GM12878 (cell line): ENCODE data around the gene CCDC71. TPM values are rescaled to one million over a fixed set of nuclear protein-coding genes. Genes with fewer than 3 reads are reported as not detected.

Experiments used
- ATAC-seq: fragments of 200-7000 bp; cut with Tn5 transposase; 3 replicates; pipeline ENCODE4 v1.9.1; 2020; ENCODE audit warnings: mild to moderate bottlenecking, moderate library complexity
- BruUV-seq: library from RNA; stranded (reverse); fragments of 400-500 nt; replicated peaks from 2 replicates; lab custom pipeline; 2021; lab: Mats Ljungman, UMichigan
- CTCF ChIA-PET: fragments of 300-600 bp; sonication (Branson Sonifier 250); formaldehyde crosslinking; extraction: SDS; loops from one replicate; lab custom pipeline; 2021; ENCODE audit warnings: inconsistent platforms; lab: Yijun Ruan, JAX
- POLR2A ChIA-PET: fragments of 350-600 bp; formaldehyde crosslinking; extraction: SDS; loops from one replicate; lab custom pipeline; 2021; ENCODE audit warnings: inconsistent platforms; lab: Charles Lee
- RAD21 ChIA-PET: fragments of 300-600 bp; sonication (Branson Sonifier 250); formaldehyde crosslinking; loops from one replicate; lab custom pipeline; 2023; ENCODE audit warnings: antibody characterized with exemption; ENCODE audit not compliant: unreplicated experiment; lab: Charles Lee
- SMC1A ChIA-PET: fragments of 300-600 bp; sonication (Branson Sonifier 250); formaldehyde crosslinking; loops from one replicate; lab custom pipeline; 2023; ENCODE audit not compliant: unreplicated experiment, uncharacterized antibody; lab: Charles Lee
- DNase-seq: peaks from one replicate; pipeline ENCODE4 v3.0.0-alpha.2; 2011; ENCODE audit warnings: low read depth, low spot score
- FAIRE-seq: peaks from 3 replicates; lab custom pipeline; 2011; peaks lifted over from hg19 to GRCh38; lab: Jason Lieb, UNC
- H2AFZ ChIP-seq: 2 replicates; pipeline ENCODE4 v1.6.0; 2011; ENCODE audit warnings: low read depth, low read length, control low read depth; ENCODE audit not compliant: control insufficient read depth
- H3K27ac ChIP-seq: 2 replicates; pipeline ENCODE4 v1.5.1; 2011; ENCODE audit warnings: control low read depth; ENCODE audit not compliant: control insufficient read depth, insufficient read depth
- H3K27me3 ChIP-seq, 2 experiments: replicated peaks in 1 of 2; 2 replicates each; pipeline versions ENCODE4 v1.6.0 to v1.6.1; 2011; ENCODE audit warnings: low read length in 1 of 2; ENCODE audit not compliant: control insufficient read depth in 2 of 2, insufficient read depth in 2 of 2
- H3K36me3 ChIP-seq, 2 experiments: 2 replicates each; pipeline ENCODE4 v1.5.1; 2011; ENCODE audit warnings: low read length in 1 of 2; ENCODE audit not compliant: control insufficient read depth in 2 of 2, insufficient read depth in 2 of 2
- H3K4me1 ChIP-seq: 2 replicates; pipeline ENCODE4 v1.6.1; 2011; ENCODE audit warnings: mild to moderate bottlenecking, low read length, moderate library complexity, mixed read lengths; ENCODE audit not compliant: control insufficient read depth, insufficient read depth
- H3K4me2 ChIP-seq: 2 replicates; pipeline ENCODE4 v1.6.0; 2011; ENCODE audit warnings: control low read depth; ENCODE audit not compliant: control insufficient read depth, insufficient read depth
- H3K4me3 ChIP-seq: fragments of 200-600 bp; sonication (generic); 2 replicates; pipeline ENCODE4 v1.5.1; 2016
- H3K79me2 ChIP-seq: 2 replicates; pipeline ENCODE4 v1.6.0; 2011; ENCODE audit warnings: low read length; ENCODE audit not compliant: control insufficient read depth, insufficient read depth
- H3K9ac ChIP-seq: 2 replicates; pipeline ENCODE4 v1.8.0; 2011; ENCODE audit warnings: low read length, control low read depth, mixed read lengths; ENCODE audit not compliant: control insufficient read depth, insufficient read depth
- H3K9me3 ChIP-seq: replicated peaks from 3 replicates; pipeline ENCODE4 v1.5.1; 2011; ENCODE audit warnings: mild to moderate bottlenecking, low read length; ENCODE audit not compliant: control insufficient read depth, insufficient read depth
- H4K20me1 ChIP-seq: 2 replicates; pipeline ENCODE4 v1.6.0; 2011; ENCODE audit not compliant: control insufficient read depth, insufficient read depth
- ESRRA ChIP-seq: IDR thresholded peaks from 2 replicates; pipeline ENCODE4 v1.6.1; 2012; ENCODE audit warnings: mild to moderate bottlenecking, low read length, improper control_type of control experiment
- HDGF ChIP-seq: fragments of 450-650 bp; IDR thresholded peaks from 2 replicates; pipeline ENCODE4 v1.6.1; 2016; ENCODE audit warnings: antibody characterized with exemption
- SIX5 ChIP-seq: IDR thresholded peaks from 2 replicates; pipeline ENCODE4 v1.6.1; 2011; ENCODE audit warnings: mild to moderate bottlenecking, low read depth, low read length, moderate library complexity; ENCODE audit not compliant: severe bottlenecking
- STAT1 ChIP-seq: fragments of 450-650 bp; conservative IDR thresholded peaks from 2 replicates; pipeline ENCODE4 v1.6.1; 2014; ENCODE audit warnings: antibody characterized with exemption, mild to moderate bottlenecking
- YBX1 ChIP-seq: fragments of 450-650 bp; IDR thresholded peaks from 2 replicates; pipeline ENCODE4 v1.6.1; 2016; ENCODE audit warnings: antibody characterized with exemption
- ZNF207 ChIP-seq: fragments of 450-650 bp; IDR thresholded peaks from 2 replicates; pipeline ENCODE4 v1.6.1; 2014; ENCODE audit warnings: antibody characterized with exemption, mild to moderate bottlenecking, borderline replicate concordance
- ZSCAN29 ChIP-seq: fragments of 450-650 bp; IDR thresholded peaks from 2 replicates; pipeline ENCODE4 v1.6.1; 2017; ENCODE audit warnings: mild to moderate bottlenecking, moderate library complexity
- WGBS: methylation state at CpG from one replicate; pipeline ENCODE4 v1.1.6; 2016; ENCODE audit warnings: low lambda C conversion rate; ENCODE audit not compliant: insufficient replicate concordance, insufficient coverage; ENCODE audit errors: missing lambda C conversion rate; 5-methylcytosine and 5-hydroxymethylcytosine counted together
- in situ Hi-C: fragments of 300-500 bp; cut with MboI; formaldehyde crosslinking; loops from 9 replicates; pipeline ENCODE4 v1.14.3; 2018; ENCODE audit warnings: mixed read lengths
- intact Hi-C: fragments of 100-400 bp; cut with micrococcal nuclease; formaldehyde crosslinking; loops from one replicate; pipeline ENCODE4 v1.14.2; 2022; ENCODE audit not compliant: unreplicated experiment
- polyA plus RNA-seq, 11 experiments: library from polyadenylated mRNA; depleted of rRNA in 4 of 11; unstranded in 6 of 11; stranded (reverse) in 5 of 11; fragments of >200 nt; fragmentation: Nextera tagmentation in 4 of 11; fragmentation: Illumina TruSeq in 1 of 11; extraction: Ambion mirVana in 4 of 11; extraction: Trizol in 1 of 11; gene quantifications; 1 replicate in 1 of 11; 2 replicates in 10 of 11; pipeline versions ENCODE4 v1.2.1 to v1.2.3, GENCODE V29; 2011 to 2016; ENCODE audit warnings: inconsistent platforms in 2 of 11, missing spikeins in 2 of 11, low read depth in 1 of 11
- total RNA-seq, 4 experiments: library from RNA; depleted of rRNA in 3 of 4; stranded (reverse); fragments of >200 nt in 3 of 4; fragmentation: Illumina TruSeq in 1 of 4; extraction: Trizol in 1 of 4; gene quantifications; 2 replicates each; pipeline versions ENCODE4 v1.2.1 to v1.2.3, GENCODE V29; 2013 to 2021
- TF ChIP-seq, protein P1 (sequence below): fragments of 450-650 bp; IDR thresholded peaks from 2 replicates; pipeline ENCODE4 v1.6.1; 2017; ENCODE audit warnings: low read depth, mild to moderate bottlenecking, moderate library complexity
- TF ChIP-seq, protein P2 (sequence below): fragments of 450-650 bp; IDR thresholded peaks from 2 replicates; pipeline ENCODE4 v1.6.1; 2017; ENCODE audit warnings: mild to moderate bottlenecking, low read depth, inconsistent platforms; ENCODE audit not compliant: poor library complexity, severe bottlenecking

The CCDC71 gene
- total and polyA plus RNA-seq, 10 of the 15 experiments (the other 5 are each of a cell fraction or from before 2014, with no cell fraction given) = 0.20 to 38.0 (median 16.1) TPM

DNA sequence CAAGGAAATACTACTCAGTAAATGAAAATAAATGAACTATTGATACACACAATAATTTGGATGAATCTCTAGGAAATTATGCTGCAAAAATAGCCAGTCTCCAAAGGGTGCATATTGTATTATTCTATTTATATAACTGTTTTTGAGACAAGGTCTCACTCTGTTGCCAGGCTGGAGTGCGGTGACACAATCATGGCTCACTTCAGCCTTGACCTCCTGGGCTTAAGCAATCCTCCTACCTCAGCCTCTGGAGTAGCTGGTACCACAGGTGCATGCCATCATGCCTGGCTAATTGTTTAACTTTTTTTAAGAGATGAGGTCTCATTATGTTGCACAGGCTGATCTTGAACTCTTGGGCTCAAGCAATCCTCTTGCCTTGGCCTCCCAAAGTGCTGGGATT, 17.7 kb upstream of the CCDC71 start:
- Histone ChIP-seq H3K4me2 (no peak overlapping the region), H3K27ac (no peak overlapping the region), H3K36me3 (no peaks in the 10 kb centered on the region), H2AFZ (no peak overlapping the region), H3K27me3 (0 out of 4 replicates have a peak, but pooled peaks cover 0 to 1% of the 10 kb centered on the region in 2 experiments), H3K9me3 (no peaks in the 10 kb centered on the region), H3K4me1 (no peaks in the 10 kb centered on the region), H4K20me1 (no peaks in the 10 kb centered on the region), H3K79me2 (no peaks in the 10 kb centered on the region), H3K9ac (no peak overlapping the region), H3K4me3 (no peak overlapping the region)
- intact Hi-C loops (no loop called here), in situ Hi-C loops (no loop called here)
- ChIA-PET RAD21 (no interaction called here), SMC1A (no interaction called here), CTCF (interaction anchor here (0.7 kb wide), 1 partner anchor 9 kb away, joined by 3 read pairs; no protein-coding TSS in a partner anchor), POLR2A (no interaction called here)
- WGBS = 100% methylated on average over 1 of the region's 1 CpG
- no peak for DNase-seq
- FAIRE-seq = no peak
- ATAC-seq = no peak
- no peak for TF ChIP-seq SIX5
- no peak for TF ChIP-seq HDGF
- no peak for TF ChIP-seq ZNF207
- no peak for TF ChIP-seq YBX1
- no peak for TF ChIP-seq ESRRA
- TF ChIP-seq, protein P1, sequence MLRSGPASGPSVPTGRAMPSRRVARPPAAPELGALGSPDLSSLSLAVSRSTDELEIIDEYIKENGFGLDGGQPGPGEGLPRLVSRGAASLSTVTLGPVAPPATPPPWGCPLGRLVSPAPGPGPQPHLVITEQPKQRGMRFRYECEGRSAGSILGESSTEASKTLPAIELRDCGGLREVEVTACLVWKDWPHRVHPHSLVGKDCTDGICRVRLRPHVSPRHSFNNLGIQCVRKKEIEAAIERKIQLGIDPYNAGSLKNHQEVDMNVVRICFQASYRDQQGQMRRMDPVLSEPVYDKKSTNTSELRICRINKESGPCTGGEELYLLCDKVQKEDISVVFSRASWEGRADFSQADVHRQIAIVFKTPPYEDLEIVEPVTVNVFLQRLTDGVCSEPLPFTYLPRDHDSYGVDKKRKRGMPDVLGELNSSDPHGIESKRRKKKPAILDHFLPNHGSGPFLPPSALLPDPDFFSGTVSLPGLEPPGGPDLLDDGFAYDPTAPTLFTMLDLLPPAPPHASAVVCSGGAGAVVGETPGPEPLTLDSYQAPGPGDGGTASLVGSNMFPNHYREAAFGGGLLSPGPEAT = no peak
- TF ChIP-seq STAT1 = no peak
- no peak for TF ChIP-seq ZSCAN29
- TF ChIP-seq, protein P2, sequence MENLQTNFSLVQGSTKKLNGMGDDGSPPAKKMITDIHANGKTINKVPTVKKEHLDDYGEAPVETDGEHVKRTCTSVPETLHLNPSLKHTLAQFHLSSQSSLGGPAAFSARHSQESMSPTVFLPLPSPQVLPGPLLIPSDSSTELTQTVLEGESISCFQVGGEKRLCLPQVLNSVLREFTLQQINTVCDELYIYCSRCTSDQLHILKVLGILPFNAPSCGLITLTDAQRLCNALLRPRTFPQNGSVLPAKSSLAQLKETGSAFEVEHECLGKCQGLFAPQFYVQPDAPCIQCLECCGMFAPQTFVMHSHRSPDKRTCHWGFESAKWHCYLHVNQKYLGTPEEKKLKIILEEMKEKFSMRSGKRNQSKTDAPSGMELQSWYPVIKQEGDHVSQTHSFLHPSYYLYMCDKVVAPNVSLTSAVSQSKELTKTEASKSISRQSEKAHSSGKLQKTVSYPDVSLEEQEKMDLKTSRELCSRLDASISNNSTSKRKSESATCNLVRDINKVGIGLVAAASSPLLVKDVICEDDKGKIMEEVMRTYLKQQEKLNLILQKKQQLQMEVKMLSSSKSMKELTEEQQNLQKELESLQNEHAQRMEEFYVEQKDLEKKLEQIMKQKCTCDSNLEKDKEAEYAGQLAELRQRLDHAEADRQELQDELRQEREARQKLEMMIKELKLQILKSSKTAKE = no peak
- no TSS peak for BruUV-seq
